Measurements from ENCODE around the gene LIMS3.
"Not testable (repeated sequence)": the region's sequence is repeated elsewhere in the genome, so short reads cannot be mapped to it uniquely, and the experiment has no call there.

Gene LIMS3

GRCh38 chr2:109927803-109928202, 29.3 kb downstream of the LIMS3 start:
- DNase-seq = not testable (repeated sequence)

GRCh38 chr2:109929222-109929621, 30.7 kb downstream of the LIMS3 start:
- not testable (repeated sequence) for DNase-seq

- DNase-seq = not testable (repeated sequence)
These were observed 38.0 kb downstream of the LIMS3 start for GRCh38 chr2:109936534-109936933.

- DNase-seq = not testable (repeated sequence)
These were observed 46.9 kb downstream of the LIMS3 start for GRCh38 chr2:109945362-109945761.

- not testable (repeated sequence) for DNase-seq
These were observed 48.9 kb downstream of the LIMS3 start for GRCh38 chr2:109947262-109947958.

GRCh38 chr2:109947959-109948520, 49.6 kb downstream of the LIMS3 start:
- not testable (repeated sequence) for DNase-seq

- DNase-seq = not testable (repeated sequence)
These were observed 51.8 kb downstream of the LIMS3 start for GRCh38 chr2:109950146-109950843.

- not testable (repeated sequence) for DNase-seq
These were observed 65.5 kb downstream of the LIMS3 start for GRCh38 chr2:109963942-109964341.

- not testable (repeated sequence) for DNase-seq
These were observed 67.0 kb downstream of the LIMS3 start for GRCh38 chr2:109965482-109965881.

GRCh38 chr2:109966107-109966736, 67.7 kb downstream of the LIMS3 start:
- not testable (repeated sequence) for DNase-seq

- not testable (repeated sequence) for DNase-seq
These were observed 68.4 kb downstream of the LIMS3 start for GRCh38 chr2:109966858-109967257.

GRCh38 chr2:109969864-109970263, 71.4 kb downstream of the LIMS3 start:
- DNase-seq = not testable (repeated sequence)

GRCh38 chr2:109971710-109972109, 73.2 kb downstream of the LIMS3 start:
- not testable (repeated sequence) for DNase-seq
